Astrocyte (in vitro differentiated cells and primary cell): ENCODE data around the gene PCARE.

Source experiments
- CTCF ChIP-seq: IDR thresholded peaks from 2 replicates; pipeline ENCODE4 v1.5.1; 2011; ENCODE audit warnings: low read depth, mild to moderate bottlenecking, inconsistent platforms, low read length, moderate library complexity; ENCODE audit not compliant: insufficient read depth
- EZH2 ChIP-seq: IDR thresholded peaks from 2 replicates; pipeline ENCODE4 v1.6.1; 2012; ENCODE audit warnings: mild to moderate bottlenecking, low read length, inconsistent platforms; ENCODE audit not compliant: insufficient read depth

DNA sequence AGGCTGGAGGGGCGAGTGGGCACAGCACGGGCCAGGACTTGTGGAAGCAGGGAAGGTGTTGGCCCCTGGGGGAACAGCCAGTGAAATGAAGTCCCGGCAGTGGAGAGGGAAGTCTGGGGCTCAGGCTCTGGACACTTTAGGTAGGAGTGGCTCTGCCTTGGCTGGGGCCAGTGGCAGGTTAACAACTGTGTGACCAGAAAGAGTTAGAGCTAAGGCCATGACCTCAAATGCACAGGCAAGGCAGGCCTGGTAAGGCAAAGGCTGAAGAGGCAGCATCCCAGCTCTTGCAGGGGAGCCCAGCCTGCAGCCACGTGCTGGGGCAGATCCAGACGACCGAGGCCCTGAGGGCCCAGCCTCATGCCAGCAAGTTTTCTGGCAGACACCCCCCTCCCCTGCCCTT, 21.5 kb downstream of the PCARE start:
- no peak for TF ChIP-seq CTCF
- no peak for TF ChIP-seq EZH2
